Measurements from ENCODE around the gene ZNF619. TPM values are rescaled to one million over a fixed set of nuclear protein-coding genes. Genes with fewer than 3 reads are reported as not detected.

Gene ZNF619
- polyA plus RNA-seq, 3 donors: 5.9 to 8.5 (median 7.6) TPM

- DNase-seq: no peak
These were observed 13.3 kb upstream of the ZNF619 start for GRCh38 chr3:40463579-40463978.

- DNase-seq: no peak
These were observed 12.4 kb upstream of the ZNF619 start for GRCh38 chr3:40464339-40465110.

GRCh38 chr3:40465111-40465407 lies 11.9 kb upstream of the ZNF619 start:
- DNase-seq: no peak

GRCh38 chr3:40465456-40465855 lies 11.5 kb upstream of the ZNF619 start:
- no peak for DNase-seq

- DNase-seq: no peak
These were observed 8.9 kb upstream of the ZNF619 start for GRCh38 chr3:40468018-40468417.

GRCh38 chr3:40470701-40471100 lies 6.2 kb upstream of the ZNF619 start:
- no peak for DNase-seq

GRCh38 chr3:40477666-40478065 lies 744 bp downstream of the ZNF619 start:
- no peak for DNase-seq

- DNase-seq: no peak
These were observed 10.2 kb downstream of the ZNF619 start for GRCh38 chr3:40487172-40487571.

- no peak for DNase-seq
These were observed 14.0 kb downstream of the ZNF619 start for GRCh38 chr3:40490916-40491315.

GRCh38 chr3:40494698-40495097 lies 17.8 kb downstream of the ZNF619 start:
- no peak for DNase-seq

- no peak for DNase-seq
These were observed 20.4 kb downstream of the ZNF619 start for GRCh38 chr3:40497288-40497687.

- no peak for DNase-seq
These were observed 23.0 kb downstream of the ZNF619 start for GRCh38 chr3:40499952-40500351.

GRCh38 chr3:40502034-40502433 lies 25.1 kb downstream of the ZNF619 start:
- DNase-seq: no peak

- DNase-seq: no peak
These were observed 27.9 kb downstream of the ZNF619 start for GRCh38 chr3:40504636-40505430.

GRCh38 chr3:40505599-40506462 lies 28.9 kb downstream of the ZNF619 start, which contains the start of gene ZNF620:
Gene ZNF620 (plus strand): TSS chr3:40506039. CDS start chr3:40506353, 314 bp downstream.
- DNase-seq: peak; percentile 92

- no peak for DNase-seq
These were observed 34.3 kb downstream of the ZNF619 start for GRCh38 chr3:40511031-40511718.

- DNase-seq: no peak
These were observed 39.3 kb downstream of the ZNF619 start for GRCh38 chr3:40516201-40516600.

GRCh38 chr3:40518067-40518466 lies 41.1 kb downstream of the ZNF619 start:
- DNase-seq: no peak

GRCh38 chr3:40518848-40519247 lies 41.9 kb downstream of the ZNF619 start:
- no peak for DNase-seq

GRCh38 chr3:40521254-40521653 lies 44.3 kb downstream of the ZNF619 start:
- no peak for DNase-seq

- DNase-seq: no peak
These were observed 46.9 kb downstream of the ZNF619 start for GRCh38 chr3:40523781-40524180.

- peak; percentile 12 for DNase-seq
These were observed 47.3 kb downstream of the ZNF619 start for GRCh38 chr3:40524222-40524567.

Data from renal pelvis (tissue), 4 donors.